Muscle of back (tissue), 11 donors: Measurements from ENCODE around the gene SLC17A4. TPM values are rescaled to one million over a fixed set of nuclear protein-coding genes. Genes with fewer than 3 reads are reported as not detected.
"Not testable (repeated sequence)": the region's sequence is repeated elsewhere in the genome, so short reads cannot be mapped to it uniquely, and the experiment has no call there.

Source experiments
- DNase-seq, 3 donors: peaks; one replicate each; pipeline versions ENCODE4 v3.0.0 to v3.0.0-alpha.2; 2013
- polyA plus RNA-seq, 10 donors: library from polyadenylated mRNA; unstranded; fragments of 120-200 nt; gene quantifications; one replicate each; pipeline ENCODE4 v1.2.1, GENCODE V29; 2013; ENCODE audit not compliant: insufficient read length in 10 of 10

SLC17A4 gene
- polyA plus RNA-seq, 10 donors = not detected

DNA sequence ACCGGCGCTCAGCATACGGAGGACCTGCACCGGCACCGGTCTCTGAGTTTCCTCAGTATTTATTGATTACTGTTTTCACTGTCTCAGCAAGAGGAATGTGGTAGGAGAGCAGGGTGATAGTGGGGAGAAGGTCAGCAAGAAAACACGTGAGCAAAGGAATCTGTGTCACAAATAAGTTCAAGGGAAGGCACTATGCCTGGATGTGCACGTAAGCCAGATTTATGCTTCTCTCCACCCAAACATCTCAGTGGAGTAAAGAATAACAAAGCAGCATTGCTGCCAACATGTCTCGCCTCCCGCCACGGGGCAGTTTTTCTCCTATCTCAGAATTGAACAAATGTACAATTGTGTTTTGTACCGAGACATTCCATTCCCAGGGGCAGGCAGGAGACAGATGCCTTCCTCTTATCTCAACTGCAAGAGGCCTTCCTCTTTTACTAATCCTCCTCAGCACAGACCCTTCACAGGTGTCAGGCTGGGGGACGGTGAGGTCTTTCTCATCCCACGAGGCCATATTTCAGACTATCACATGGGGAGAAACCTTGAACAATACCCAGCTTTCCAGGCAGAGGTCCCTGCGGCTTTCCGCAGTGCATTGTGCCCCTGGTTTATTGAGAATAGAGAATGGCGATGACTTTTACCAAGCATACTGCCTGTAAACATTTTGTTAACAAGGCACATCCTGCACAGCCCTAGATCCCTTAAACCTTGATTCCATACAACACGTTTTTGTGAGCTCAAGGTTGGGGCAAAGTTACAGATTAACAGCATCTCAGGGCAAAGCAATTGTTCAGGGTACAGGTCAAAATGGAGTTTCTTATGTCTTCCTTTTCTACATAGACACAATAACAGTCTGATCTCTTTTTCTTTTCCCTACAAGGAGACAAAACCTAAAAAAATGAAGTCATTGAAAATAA is 5.7 kb upstream of the SLC17A4 start:
- not testable (repeated sequence) for DNase-seq

DNA sequence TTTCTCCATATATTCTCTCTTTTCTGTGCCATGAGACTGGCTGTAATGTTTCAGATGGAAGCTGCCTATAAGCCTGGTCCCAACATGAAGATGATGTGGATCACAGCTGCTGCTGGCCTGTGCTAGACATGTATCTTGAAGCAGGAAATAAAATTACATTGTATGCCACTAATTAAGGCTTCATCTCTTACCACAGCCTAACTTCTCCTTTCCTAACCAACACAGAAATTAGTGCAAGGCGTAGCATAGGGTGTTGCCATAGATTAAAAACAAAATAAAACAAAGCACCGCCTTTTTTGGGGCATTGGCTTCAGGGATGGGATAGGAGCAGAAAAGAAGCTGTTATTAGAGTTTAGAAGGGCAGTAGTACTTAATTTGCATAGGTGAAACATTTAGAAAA is 4.7 kb upstream of the SLC17A4 start:
- no peak for DNase-seq

DNA sequence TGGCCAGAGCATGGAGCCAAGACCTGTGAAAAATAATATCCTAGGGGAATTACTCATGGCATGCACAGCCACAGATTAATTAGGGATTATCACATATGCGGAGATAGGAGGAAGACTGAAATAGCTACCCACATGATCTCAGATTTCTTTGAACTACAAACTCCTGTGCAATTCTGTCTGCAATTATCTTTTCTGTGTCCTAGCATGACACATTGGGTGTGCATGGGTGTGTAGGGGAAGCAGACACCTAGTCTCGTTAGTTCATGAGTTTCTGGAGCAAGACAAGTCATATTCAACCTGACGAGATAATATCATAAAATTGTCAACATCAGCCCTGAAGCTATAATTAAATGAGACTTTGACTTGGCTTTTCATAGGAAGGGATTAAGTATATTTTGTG is 3.6 kb upstream of the SLC17A4 start:
- no peak for DNase-seq

DNA sequence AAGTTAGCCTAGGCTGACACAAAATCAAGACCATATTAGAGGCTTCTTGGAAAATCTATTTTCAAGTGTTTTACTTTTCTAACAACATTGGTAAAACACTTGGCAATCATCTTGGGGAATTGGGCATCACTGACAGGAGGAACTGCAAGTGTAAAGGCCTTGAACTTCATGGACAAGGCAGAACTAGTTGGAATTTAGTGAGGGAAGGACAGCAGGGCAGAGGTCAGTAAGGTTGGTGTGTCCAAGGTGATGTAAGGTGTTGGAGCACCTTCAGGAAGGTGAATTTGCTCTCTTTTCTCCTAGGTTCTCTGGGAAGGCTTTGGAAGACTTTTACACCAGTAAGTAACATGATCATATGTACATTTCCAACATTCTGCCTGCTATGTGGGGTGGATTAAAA is 1.5 kb upstream of the SLC17A4 start:
- no peak for DNase-seq

DNA sequence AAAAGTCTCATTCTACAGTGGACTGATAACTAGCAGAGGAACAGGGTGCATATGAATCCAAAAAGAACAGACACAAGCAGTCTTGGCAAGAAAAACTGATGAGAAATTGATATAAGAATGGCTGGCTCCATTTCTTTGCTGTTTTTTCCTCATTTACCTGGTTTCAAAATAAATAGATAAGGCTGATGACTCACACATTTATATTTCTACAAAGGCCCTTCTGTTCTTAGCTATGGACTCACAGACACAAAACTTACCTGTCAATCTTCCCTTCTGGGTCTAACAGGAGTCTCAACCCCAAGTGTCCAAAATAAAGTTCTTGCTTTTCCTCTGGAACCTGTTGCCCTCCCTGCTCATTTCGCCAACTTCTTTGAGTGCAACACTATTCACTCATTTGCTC is 941 bp downstream of the SLC17A4 start:
- DNase-seq = no peak

DNA sequence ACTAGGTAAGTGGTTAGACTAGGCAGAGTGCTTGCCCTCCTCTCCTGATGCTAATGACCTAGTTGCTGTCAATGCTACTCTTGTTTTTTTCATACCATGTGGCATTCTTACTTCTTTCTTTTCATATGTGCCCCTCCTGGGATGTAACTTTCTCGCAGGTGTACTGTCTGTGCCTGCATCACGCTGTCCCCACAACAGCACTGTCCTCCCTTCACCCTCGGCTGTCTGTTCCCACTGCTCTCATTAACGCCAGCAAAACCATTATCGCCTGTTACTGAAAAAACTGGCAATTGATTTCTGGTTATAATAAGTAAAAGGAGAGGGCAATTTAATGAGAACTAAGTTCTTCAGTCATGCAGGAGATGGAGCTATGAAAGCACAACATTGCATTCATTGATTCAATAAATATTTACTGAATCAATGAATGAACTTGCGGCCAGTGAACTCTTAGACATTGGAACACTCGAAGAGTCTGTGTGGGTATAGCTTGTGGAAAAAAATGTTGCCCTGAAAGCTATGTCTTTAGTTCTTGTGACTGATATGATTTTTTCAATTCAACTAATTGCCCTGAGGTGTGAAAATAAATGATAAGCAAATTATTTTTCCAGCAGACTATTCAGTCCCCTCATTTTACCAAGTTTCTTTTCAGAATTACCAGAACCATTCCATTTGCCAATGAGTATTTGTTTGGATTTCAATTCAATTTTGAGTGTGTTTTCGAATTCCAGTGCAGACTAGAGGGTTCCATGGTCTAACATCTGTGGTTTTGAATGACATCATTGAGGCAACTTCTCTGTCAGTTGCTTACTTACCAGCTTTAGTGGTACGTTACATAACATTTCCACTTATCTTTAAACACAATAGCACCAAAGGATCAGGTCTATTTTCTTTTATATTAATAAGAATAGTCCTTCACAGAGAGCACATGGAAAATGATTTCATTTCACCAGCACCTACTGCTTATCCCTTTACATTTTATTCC is 2.1 kb downstream of the SLC17A4 start:
- DNase-seq = no peak

DNA sequence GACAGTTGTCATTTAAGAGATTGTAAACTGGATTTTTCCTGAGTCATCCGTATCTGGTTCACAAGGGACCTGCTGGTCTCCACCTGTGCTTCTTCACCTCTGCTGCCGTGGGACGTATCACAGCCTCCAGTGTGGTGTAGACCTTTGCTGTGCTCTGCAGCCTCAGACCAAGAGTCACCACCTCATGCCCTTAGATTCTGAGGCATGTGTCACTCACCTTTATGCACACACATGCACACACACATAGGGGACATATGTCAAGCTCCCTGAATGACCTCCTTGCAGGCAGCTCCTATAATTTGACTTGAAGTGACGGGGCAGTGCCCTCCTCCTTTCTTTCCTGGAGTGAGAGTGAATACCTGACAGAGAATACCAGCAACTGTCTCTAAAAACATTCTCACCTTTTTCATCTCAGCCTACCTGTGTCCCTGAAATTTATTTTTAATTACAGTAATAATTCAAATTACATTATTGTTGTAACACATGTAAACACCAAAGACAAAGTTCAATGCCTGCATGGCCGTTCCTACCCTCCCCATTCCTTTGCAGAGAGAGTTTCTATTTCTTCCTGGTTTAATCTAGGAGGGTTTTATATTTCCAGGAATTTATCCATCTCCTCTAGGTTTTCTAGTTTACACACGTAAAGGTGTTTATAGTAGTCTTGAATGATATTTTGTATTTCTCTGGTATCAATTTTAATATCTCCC is 3.5 kb downstream of the SLC17A4 start:
- DNase-seq = no peak

DNA sequence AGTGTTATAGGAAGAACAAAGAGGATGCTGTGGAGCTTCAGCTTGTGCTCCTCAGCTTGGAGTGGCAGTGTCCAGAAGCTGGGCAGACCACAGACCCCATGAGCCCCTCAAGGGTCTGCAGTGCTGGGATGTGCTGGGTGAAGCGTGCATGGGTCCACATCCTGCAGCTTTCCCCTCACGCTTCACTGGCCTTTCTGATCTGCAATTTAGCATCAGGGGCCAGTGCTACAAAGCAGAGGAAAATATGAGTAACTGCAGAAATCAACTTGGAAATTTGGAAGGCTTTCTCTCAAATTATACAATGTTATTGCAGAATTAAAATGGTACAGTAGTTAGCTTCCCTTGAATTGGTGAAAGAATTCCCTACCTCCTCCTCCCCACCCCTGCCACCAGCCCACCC is 10.1 kb downstream of the SLC17A4 start:
- no peak for DNase-seq

DNA sequence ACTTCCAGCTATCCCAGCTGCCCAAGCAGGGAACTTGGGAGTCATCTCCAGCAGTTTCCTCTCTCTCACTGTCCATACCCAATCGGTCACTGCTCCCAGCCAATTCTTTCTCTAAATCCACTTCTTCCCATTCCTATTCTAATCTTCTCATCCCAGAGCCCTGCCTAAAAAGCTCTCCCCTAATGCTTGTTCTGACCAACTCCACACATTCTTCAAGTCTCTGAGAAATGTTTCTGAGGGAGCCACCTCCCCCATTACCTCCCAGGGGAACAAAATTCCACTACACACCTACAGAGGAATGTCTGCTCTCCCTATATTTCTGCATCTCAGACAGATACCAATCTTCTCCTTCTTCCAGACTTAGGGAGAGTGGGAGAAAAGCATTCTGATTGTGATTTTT is 14.0 kb downstream of the SLC17A4 start:
- DNase-seq = no peak

DNA sequence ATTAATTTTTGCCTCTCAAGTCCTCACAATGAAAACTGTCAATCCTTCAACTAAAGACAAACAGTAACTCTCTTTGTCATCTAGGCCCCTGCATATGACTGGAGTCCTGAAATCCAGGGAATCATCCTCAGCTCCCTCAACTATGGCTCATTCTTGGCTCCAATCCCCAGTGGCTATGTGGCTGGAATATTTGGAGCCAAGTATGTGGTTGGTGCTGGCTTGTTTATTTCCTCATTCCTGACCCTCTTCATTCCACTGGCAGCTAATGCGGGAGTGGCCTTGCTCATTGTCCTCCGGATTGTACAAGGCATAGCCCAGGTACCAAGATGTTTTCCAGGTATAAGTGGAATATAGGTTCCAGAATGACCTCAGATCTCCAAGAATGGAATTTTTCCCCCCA is 15.4 kb downstream of the SLC17A4 start:
- DNase-seq = no peak

DNA sequence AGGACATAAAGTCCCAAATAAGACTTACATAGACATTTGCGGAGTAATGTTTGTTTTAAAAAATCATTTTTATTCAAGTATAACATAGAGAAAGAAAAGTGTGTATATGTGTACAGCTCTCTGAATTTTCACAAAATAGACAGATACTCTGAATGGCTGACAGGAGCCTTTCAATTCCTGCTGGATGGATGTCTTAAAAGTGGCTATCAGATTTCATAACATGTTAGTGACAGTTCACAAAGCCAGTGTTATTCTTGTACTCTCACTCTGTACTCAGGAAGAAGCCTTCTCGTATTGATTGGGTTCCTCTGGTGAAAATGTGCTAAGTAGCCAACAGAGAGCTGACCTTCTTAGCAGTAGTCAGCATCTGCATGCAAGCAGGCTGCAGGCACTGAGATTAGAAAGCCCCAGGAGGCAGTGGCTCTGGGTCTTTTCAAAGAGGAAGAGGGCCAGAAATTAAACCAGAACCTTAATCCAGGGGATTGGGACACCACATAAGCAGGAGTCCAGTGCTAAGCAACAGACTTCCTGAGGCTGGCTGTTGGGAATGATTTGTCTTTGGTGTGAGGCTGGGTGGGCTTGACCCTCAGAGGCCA is 19.7 kb downstream of the SLC17A4 start:
- DNase-seq = no peak

DNA sequence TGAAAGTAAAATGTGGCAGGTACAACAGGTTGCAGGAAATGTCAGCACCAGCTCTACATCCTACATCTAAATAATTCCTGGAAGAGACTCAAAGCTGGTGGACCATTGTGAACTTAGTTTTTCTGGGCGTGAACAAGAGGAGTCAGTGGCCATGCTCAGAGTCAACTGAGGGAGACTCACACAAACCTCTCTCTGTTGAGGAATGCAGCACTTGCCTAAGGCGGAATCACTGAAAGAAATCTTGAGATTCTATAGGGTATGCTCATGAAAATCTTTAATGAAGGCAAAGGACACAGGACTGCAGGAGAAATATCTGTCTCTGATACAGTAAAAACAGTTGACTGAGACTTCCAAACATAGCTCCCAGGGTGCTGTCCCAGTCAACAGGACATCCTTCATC is 22.5 kb downstream of the SLC17A4 start:
- no peak for DNase-seq

DNA sequence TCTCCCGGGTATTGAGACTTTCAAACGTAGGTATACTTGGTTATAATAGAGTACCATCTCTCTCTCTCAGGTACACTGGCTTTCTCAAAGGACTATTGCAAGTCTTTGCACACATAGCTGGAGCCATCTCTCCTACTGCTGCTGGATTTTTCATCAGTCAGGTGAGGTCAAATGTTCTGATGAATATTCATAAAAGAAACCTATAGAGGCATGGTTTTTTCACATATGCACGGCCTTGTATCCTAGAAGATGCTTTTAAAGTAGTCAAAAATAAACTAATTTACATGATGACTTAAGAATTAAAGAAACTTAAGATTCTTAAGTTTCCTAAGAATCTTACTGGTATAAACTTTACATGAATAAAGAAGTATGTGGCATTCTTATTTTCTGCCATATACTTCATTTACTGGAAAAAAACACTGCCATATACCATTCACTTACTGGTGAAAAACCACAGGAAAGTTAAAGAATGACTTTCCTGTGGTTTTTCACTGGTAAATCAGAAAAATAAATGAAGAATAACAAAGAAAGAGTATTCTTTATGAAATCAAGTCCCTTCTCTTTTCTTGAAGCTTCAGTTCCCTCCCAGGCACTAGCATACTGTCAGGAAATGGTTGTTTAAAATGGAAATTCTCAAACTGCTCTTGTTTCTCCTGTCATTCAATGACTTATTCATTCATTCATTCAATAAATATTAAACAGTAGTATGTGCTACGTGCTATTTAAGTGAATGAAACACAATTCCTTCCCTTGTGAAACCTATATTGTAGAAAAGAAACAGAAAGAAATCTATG is 23.5 kb downstream of the SLC17A4 start:
- no peak for DNase-seq

DNA sequence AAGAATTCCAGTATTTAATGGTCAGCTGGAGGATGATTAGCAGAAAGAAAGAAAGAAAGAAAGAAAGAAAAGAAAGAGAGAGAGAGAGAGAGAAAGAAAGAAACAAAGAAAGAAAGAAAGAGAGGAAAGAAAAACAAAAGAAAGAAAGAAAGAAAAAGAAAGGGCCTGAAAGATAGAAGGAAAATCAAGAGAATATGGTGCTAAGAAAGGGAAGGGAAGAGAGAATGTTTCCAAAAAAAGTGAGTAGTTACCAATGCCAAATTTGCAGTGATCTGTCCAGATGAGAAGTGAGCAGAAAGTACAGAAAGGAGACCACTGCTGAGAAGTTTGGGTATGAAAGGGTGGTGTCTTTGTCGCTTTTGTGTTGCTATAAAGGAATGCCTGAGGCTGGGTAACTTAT is 26.6 kb downstream of the SLC17A4 start:
- no peak for DNase-seq

DNA sequence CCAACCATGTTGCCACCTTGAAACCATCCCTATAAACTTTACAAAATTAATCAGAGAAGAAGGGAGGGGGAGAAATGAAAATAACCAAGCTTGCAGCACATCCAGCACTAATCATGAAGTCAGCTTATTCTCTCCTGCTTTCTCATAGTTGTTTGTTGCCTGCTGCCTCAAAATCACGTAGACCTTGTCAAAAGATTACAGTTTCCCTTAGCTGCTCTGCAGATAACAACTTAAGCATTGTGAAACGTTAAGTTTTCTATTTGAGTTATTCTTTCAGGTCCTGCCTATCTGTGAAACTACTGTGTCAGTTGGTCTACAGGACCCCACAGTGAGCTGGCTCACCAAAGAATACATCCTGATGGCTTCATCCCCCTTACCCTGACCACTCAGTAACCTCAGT is 32.9 kb downstream of the SLC17A4 start:
- DNase-seq = no peak

DNA sequence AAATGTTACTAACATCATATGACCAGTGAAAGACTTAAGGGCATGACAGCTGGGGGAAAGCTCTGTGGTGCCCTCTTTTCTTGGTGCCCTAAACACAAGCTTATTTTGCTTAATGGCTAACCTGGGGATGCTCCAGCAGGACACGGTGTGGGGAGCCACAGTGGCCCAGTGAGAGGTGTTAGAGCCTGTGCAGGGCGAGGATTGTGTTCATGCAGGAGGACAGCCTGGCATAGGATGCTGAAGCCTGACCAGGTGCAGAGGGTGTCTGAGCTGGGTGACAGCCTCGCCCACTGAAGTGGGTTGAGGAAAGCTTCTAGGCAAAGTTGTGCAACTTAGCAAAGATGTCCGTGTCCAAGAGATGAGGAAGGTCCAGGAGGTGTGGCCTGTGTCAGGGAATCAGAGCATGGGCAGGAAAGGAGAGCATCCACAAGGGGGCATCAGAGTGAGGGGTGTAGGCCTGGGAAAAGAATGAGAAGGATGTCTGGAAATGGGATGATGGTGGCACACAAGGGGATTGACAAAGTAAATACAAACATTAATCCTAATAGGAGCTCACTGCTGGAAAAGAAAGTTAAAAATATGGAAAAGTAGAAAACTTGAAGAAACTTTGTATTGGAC is 33.9 kb downstream of the SLC17A4 start:
- peak; percentile 2 to 6 (median 2) for DNase-seq

DNA sequence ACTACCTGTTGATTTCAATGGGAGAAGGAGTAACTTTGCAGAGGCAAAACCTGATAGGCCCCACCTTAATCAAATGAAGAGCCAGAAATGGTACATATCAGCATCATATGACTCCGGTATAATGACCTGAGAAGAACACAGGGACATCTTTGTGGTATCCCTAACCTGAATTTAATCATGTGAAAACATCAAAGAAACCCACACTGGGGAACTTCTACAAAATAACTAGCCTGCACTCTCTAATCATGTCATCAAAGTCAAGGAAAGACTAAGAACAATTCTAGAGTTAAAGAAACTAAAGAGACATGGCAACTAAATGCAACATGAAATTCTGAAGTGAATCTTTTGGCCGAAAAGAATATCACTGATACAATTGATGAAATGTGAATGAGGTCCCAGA is 34.9 kb downstream of the SLC17A4 start:
- no peak for DNase-seq

DNA sequence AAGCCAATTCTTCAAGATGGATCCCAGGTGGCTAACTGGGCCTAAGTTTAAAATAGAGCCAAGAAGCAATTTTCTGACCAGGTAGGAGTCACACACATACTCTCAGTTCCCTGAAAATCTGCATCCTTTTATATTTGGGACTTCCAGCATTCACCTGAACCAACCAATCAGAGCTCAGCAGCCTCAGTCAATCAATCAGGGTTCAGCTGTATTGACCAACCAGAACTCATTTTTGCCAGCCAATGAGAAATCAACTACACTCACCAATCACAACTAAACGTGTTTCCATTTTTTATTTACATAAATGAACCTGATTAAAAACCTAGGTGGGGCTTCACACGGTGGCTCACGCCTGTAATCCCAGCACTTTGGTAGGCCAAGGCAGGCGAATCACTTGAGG is 37.5 kb downstream of the SLC17A4 start:
- DNase-seq = no peak

DNA sequence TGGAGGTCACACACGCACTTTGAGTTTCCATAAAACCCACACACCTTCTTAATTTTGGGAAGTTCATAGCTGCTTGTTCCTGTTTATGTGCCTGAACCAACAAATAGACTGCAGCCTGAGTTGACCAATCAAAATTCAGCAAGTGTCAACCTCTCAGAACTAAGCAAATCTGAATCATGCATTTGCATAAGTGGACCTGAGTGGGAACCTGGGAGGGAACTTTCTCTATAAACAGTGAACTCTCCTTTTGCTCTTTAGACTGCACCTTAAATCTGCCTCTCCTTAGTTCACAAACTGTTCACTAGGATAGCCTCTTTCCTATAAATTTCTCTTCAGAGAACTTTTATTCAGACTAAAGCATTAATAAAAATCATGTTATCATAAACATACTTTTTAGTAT is 39.4 kb downstream of the SLC17A4 start:
- no peak for DNase-seq

DNA sequence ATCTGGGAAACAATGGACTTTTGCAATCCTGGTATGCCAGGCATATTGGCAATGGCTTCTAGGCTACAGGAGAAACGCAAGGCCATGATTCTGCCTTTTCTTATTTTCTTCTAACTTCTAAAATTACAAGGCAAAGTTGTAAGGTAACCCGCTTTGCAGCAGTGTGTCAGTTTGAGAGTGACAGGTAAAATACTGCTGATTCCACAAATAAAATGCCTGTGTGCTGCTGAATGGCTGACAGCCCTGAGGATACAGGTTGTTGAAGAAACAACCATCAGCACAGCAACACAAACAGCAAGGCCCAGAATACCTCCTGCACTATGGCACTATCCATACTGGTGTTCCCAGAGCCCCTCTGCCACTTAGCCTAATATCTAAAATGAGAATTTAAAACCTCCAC is 40.2 kb downstream of the SLC17A4 start:
- no peak for DNase-seq
